ENCODE measurements around the gene GALNT18.

DNA sequence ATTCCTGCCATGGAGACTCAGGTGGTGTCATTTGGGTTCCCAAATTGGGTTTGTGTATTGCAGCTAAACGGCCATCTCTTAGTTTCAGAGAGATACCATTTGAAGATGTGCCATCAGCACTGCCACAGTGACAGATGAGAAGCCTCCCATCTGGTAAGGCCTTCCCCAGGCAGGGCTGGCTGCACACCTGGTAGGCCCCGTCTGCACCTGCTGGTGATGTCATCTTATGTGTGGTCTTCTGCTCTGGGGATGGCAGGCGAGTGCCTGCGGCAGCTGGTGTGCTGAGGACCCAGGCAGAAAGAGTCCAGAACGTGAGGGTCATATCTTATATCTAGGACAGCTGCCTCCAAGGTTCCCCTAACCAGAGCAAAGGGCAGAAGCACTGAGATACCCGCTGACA is 369.4 kb downstream of the GALNT18 start:
- no peak for TF ChIP-seq POLR2A (IDR thresholded peaks at IDR 0.05)
- TF ChIP-seq, protein P1, sequence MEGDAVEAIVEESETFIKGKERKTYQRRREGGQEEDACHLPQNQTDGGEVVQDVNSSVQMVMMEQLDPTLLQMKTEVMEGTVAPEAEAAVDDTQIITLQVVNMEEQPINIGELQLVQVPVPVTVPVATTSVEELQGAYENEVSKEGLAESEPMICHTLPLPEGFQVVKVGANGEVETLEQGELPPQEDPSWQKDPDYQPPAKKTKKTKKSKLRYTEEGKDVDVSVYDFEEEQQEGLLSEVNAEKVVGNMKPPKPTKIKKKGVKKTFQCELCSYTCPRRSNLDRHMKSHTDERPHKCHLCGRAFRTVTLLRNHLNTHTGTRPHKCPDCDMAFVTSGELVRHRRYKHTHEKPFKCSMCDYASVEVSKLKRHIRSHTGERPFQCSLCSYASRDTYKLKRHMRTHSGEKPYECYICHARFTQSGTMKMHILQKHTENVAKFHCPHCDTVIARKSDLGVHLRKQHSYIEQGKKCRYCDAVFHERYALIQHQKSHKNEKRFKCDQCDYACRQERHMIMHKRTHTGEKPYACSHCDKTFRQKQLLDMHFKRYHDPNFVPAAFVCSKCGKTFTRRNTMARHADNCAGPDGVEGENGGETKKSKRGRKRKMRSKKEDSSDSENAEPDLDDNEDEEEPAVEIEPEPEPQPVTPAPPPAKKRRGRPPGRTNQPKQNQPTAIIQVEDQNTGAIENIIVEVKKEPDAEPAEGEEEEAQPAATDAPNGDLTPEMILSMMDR (IDR thresholded peaks at IDR 0.05) = no peak

Measured in ovary (tissue), 3 donors.